Smooth muscle cell (in vitro differentiated cells): ENCODE measurements around the gene FITM2. TPM values are rescaled to one million over a fixed set of nuclear protein-coding genes. Genes with fewer than 3 reads are reported as not detected.

Experiments
- DNase-seq: peaks from one replicate; lab custom pipeline; 2025; ENCODE audit not compliant: unreplicated experiment; lab: John Stamatoyannopoulos, UW
- H2AFZ ChIP-seq: fragments of 200-600 bp; sonication (generic); 2 replicates; pipeline ENCODE4 v1.6.0; 2016; ENCODE audit warnings: antibody characterized with exemption, low read depth, mild to moderate bottlenecking
- H3F3A ChIP-seq: fragments of 200-600 bp; sonication (generic); 2 replicates; pipeline ENCODE4 v1.6.0; 2017; ENCODE audit warnings: antibody characterized with exemption, low read depth
- H3K27ac ChIP-seq: fragments of 200-600 bp; sonication (generic); 2 replicates; pipeline ENCODE4 v1.5.1; 2016; ENCODE audit warnings: low read depth, mild to moderate bottlenecking
- H3K27me3 ChIP-seq: fragments of 200-600 bp; sonication (generic); 2 replicates; pipeline ENCODE4 v1.6.1; 2016; ENCODE audit warnings: low read depth, mild to moderate bottlenecking
- H3K36me3 ChIP-seq: fragments of 200-600 bp; sonication (generic); 2 replicates; pipeline ENCODE4 v1.5.1; 2016; ENCODE audit warnings: low read depth
- H3K4me1 ChIP-seq: fragments of 200-600 bp; sonication (generic); 2 replicates; pipeline ENCODE4 v1.5.1; 2016; ENCODE audit warnings: low read depth
- H3K4me2 ChIP-seq: fragments of 200-600 bp; sonication (generic); 2 replicates; pipeline ENCODE4 v1.6.0; 2016; ENCODE audit warnings: mild to moderate bottlenecking
- H3K4me3 ChIP-seq: fragments of 200-600 bp; sonication (generic); 2 replicates; pipeline ENCODE4 v1.5.1; 2016; ENCODE audit warnings: mild to moderate bottlenecking
- H3K79me2 ChIP-seq: fragments of 200-600 bp; sonication (generic); 2 replicates; pipeline ENCODE4 v1.6.0; 2016; ENCODE audit warnings: low read depth, mild to moderate bottlenecking
- H3K9ac ChIP-seq: fragments of 200-600 bp; sonication (generic); 2 replicates; pipeline ENCODE4 v1.6.0; 2016; ENCODE audit warnings: low read depth
- H3K9me3 ChIP-seq: fragments of 200-600 bp; sonication (generic); replicated peaks from 2 replicates; pipeline ENCODE4 v1.5.1; 2016; ENCODE audit warnings: low read depth
- H4K20me1 ChIP-seq: fragments of 200-600 bp; sonication (generic); 2 replicates; pipeline ENCODE4 v1.6.0; 2016; ENCODE audit warnings: low read depth
- CTCF ChIP-seq: fragments of 200-600 bp; sonication (generic); IDR thresholded peaks from 2 replicates; pipeline ENCODE4 v1.5.1; 2017; ENCODE audit warnings: borderline replicate concordance, mild to moderate bottlenecking, antibody characterized with exemption; ENCODE audit not compliant: insufficient read depth, poor library complexity, severe bottlenecking
- WGBS: methylation state at CpG from one replicate; pipeline ENCODE4 v1.1.7; 2016; ENCODE audit warnings: low lambda C conversion rate; 5-methylcytosine and 5-hydroxymethylcytosine counted together
- polyA plus RNA-seq: library from polyadenylated mRNA; unstranded; fragments of >200 nt; fragmentation: Nextera tagmentation; extraction: Ambion mirVana; gene quantifications from 2 replicates; pipeline ENCODE4 v1.2.1, GENCODE V29; 2016
- total RNA-seq: library from RNA; depleted of rRNA; stranded (reverse); fragments of >200 nt; gene quantifications from 2 replicates; pipeline ENCODE4 v1.2.3, GENCODE V29; 2014

Gene FITM2
- total and polyA plus RNA-seq, 2 experiments from 2014 or later, result 2.7 TPM

- Histone ChIP-seq H4K20me1 (no peaks in the 10 kb centered on the region), H3K4me2 (no peak overlapping the region), H3K9me3 (no peaks in the 10 kb centered on the region), H3K27me3 (no peaks in the 10 kb centered on the region), H3K79me2 (no peaks in the 10 kb centered on the region), H3K4me1 (no peaks in the 10 kb centered on the region), H3K27ac (no peak overlapping the region), H3K9ac (no peak overlapping the region), H3K4me3 (no peak overlapping the region), H2AFZ (no peak overlapping the region), H3K36me3 (no peaks in the 10 kb centered on the region), H3F3A (no peaks in the 10 kb centered on the region)
- no peak for DNase-seq
- TF ChIP-seq CTCF, result no peak
- 93% methylated on average over 11 of the region's 11 CpGs for WGBS
Observed at GRCh38 chr20:44274303-44275017, 36.5 kb downstream of the FITM2 start.

GRCh38 chr20:44273231-44274215, 37.5 kb downstream of the FITM2 start:
- no peaks in the 10 kb centered on the region for H3K4me1 ChIP-seq
- H3F3A ChIP-seq, result no peaks in the 10 kb centered on the region
- no peak overlapping the region for H3K4me2 ChIP-seq
- no peak for DNase-seq
- H3K4me3 ChIP-seq, result no peak overlapping the region
- no peak overlapping the region for H3K9ac ChIP-seq
- WGBS, result 91% methylated on average over 10 of the region's 10 CpGs
- no peaks in the 10 kb centered on the region for H3K9me3 ChIP-seq
- H3K27me3 ChIP-seq, result no peaks in the 10 kb centered on the region
- no peak for TF ChIP-seq CTCF
- no peaks in the 10 kb centered on the region for H3K36me3 ChIP-seq
- H3K27ac ChIP-seq, result no peak overlapping the region
- no peaks in the 10 kb centered on the region for H3K79me2 ChIP-seq
- H2AFZ ChIP-seq, result no peak overlapping the region
- H4K20me1 ChIP-seq, result no peaks in the 10 kb centered on the region

- 61% methylated on average over 14 of the region's 14 CpGs for WGBS
- Histone ChIP-seq H3K9me3 (no peaks in the 10 kb centered on the region), H3K79me2 (no peaks in the 10 kb centered on the region), H3K27ac (no peak overlapping the region), H3K4me2 (no peak overlapping the region), H3F3A (no peaks in the 10 kb centered on the region), H4K20me1 (no peaks in the 10 kb centered on the region), H3K27me3 (no peaks in the 10 kb centered on the region), H3K9ac (no peak overlapping the region), H3K4me3 (no peak overlapping the region), H3K36me3 (no peaks in the 10 kb centered on the region), H3K4me1 (no peaks in the 10 kb centered on the region), H2AFZ (no peak overlapping the region)
- TF ChIP-seq CTCF, result no peak
- no peak for DNase-seq
Observed at GRCh38 chr20:44271915-44272663, 38.9 kb downstream of the FITM2 start.
